ENCODE measurements around the gene CHST10.

- TF ChIP-seq CTCF (conservative IDR thresholded peaks at IDR 0.05; ENCODE audit: low read depth, low read length), result no peak
- TF ChIP-seq EZH2 (IDR thresholded peaks at IDR 0.05; ENCODE audit: borderline replicate concordance, low read depth, low read length, poor library complexity, severe bottlenecking), result no peak
These were observed 8.0 kb downstream of the CHST10 start for GRCh38 chr2:100409461-100409860.
